ENCODE data around the gene SLC13A2. TPM values are rescaled to one million over a fixed set of nuclear protein-coding genes. Genes with fewer than 3 reads are reported as not detected.

The SLC13A2 gene
- total and polyA plus RNA-seq, 9 of the 15 experiments (the other 6 are each of a cell fraction or from before 2014, with no cell fraction given): 0.13 TPM; not detected in 8

DNA sequence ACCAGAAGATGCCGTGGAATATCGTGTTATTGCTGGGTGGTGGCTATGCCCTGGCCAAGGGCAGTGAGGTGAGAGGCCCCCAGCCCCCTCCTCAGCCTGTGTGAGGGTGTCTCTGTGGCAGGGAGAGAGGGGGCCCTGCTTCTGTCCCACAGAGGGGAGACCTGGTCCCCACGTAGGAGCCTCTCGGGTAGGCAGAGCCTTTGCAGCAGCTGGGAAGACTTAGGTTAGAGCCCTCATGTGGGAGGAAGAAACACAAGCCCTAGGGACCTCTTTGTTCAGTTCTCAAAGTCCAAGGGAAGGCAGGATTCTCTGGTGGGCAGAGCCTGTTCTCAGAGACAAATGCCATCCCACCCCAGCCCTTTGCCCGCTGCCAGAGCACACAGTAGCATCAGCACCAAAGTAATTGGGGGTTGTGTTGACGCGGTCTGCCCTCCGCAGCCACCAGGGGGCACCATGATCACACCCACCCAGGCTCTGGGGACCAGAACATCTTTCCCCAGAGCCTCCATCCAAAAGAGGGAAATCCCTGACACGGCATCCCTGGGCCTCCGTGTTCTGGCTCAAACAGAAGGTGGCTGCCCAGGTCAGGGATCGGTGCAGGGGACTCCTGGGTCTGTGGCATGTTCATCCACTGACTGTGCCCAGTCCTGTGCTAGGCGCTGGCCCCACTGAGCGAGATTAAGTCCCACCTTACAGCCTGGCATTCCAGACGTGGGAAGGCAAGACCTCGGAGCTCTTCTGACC, 21.2 kb downstream of the SLC13A2 start (continued):
- TF ChIP-seq, protein P1, sequence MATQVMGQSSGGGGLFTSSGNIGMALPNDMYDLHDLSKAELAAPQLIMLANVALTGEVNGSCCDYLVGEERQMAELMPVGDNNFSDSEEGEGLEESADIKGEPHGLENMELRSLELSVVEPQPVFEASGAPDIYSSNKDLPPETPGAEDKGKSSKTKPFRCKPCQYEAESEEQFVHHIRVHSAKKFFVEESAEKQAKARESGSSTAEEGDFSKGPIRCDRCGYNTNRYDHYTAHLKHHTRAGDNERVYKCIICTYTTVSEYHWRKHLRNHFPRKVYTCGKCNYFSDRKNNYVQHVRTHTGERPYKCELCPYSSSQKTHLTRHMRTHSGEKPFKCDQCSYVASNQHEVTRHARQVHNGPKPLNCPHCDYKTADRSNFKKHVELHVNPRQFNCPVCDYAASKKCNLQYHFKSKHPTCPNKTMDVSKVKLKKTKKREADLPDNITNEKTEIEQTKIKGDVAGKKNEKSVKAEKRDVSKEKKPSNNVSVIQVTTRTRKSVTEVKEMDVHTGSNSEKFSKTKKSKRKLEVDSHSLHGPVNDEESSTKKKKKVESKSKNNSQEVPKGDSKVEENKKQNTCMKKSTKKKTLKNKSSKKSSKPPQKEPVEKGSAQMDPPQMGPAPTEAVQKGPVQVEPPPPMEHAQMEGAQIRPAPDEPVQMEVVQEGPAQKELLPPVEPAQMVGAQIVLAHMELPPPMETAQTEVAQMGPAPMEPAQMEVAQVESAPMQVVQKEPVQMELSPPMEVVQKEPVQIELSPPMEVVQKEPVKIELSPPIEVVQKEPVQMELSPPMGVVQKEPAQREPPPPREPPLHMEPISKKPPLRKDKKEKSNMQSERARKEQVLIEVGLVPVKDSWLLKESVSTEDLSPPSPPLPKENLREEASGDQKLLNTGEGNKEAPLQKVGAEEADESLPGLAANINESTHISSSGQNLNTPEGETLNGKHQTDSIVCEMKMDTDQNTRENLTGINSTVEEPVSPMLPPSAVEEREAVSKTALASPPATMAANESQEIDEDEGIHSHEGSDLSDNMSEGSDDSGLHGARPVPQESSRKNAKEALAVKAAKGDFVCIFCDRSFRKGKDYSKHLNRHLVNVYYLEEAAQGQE (IDR thresholded peaks at IDR 0.05; ENCODE audit: borderline replicate concordance): peak; percentile 91
- TF ChIP-seq, protein P1 (CRISPR knock-in tag; IDR thresholded peaks at IDR 0.05; ENCODE audit: low read depth): no peak
- TF ChIP-seq RAD21 (CRISPR knock-in tag; conservative IDR thresholded peaks at IDR 0.05 in 1 of 2, IDR thresholded peaks at IDR 0.05 in 1 of 2) (peak; percentile 89 to 97), KDM1A (IDR thresholded peaks at IDR 0.05) (peak in 1 of 2 experiments; percentile 40; a peak in 1 of 4 replicates), KLF16 (IDR thresholded peaks at IDR 0.05) (0 out of 2 replicates have a peak, but pooled peaks have one; percentile 20), ZNF778 (CRISPR knock-in tag; IDR thresholded peaks at IDR 0.05) (no peak), ARNT (IDR thresholded peaks at IDR 0.05) (no peak), MLLT1 (IDR thresholded peaks at IDR 0.05) (no peak), SMC3 (conservative IDR thresholded peaks at IDR 0.05; ENCODE audit: insufficient read depth, low read depth, low read length) (peak; percentile 99), CREB1 (IDR thresholded peaks at IDR 0.05) (no peak; the same call in 1 of the 2 replicates), CREB1 (CRISPR knock-in tag; IDR thresholded peaks at IDR 0.05) (0 out of 2 replicates have a peak, but pooled peaks have one; percentile 13)
- TF ChIP-seq, protein P2, sequence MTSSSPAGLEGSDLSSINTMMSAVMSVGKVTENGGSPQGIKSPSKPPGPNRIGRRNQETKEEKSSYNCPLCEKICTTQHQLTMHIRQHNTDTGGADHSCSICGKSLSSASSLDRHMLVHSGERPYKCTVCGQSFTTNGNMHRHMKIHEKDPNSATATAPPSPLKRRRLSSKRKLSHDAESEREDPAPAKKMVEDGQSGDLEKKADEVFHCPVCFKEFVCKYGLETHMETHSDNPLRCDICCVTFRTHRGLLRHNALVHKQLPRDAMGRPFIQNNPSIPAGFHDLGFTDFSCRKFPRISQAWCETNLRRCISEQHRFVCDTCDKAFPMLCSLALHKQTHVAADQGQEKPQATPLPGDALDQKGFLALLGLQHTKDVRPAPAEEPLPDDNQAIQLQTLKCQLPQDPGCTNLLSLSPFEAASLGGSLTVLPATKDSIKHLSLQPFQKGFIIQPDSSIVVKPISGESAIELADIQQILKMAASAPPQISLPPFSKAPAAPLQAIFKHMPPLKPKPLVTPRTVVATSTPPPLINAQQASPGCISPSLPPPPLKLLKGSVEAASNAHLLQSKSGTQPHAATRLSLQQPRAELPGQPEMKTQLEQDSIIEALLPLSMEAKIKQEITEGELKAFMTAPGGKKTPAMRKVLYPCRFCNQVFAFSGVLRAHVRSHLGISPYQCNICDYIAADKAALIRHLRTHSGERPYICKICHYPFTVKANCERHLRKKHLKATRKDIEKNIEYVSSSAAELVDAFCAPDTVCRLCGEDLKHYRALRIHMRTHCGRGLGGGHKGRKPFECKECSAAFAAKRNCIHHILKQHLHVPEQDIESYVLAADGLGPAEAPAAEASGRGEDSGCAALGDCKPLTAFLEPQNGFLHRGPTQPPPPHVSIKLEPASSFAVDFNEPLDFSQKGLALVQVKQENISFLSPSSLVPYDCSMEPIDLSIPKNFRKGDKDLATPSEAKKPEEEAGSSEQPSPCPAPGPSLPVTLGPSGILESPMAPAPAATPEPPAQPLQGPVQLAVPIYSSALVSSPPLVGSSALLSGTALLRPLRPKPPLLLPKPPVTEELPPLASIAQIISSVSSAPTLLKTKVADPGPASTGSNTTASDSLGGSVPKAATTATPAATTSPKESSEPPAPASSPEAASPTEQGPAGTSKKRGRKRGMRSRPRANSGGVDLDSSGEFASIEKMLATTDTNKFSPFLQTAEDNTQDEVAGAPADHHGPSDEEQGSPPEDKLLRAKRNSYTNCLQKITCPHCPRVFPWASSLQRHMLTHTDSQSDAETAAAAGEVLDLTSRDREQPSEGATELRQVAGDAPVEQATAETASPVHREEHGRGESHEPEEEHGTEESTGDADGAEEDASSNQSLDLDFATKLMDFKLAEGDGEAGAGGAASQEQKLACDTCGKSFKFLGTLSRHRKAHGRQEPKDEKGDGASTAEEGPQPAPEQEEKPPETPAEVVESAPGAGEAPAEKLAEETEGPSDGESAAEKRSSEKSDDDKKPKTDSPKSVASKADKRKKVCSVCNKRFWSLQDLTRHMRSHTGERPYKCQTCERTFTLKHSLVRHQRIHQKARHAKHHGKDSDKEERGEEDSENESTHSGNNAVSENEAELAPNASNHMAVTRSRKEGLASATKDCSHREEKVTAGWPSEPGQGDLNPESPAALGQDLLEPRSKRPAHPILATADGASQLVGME (CRISPR knock-in tag; IDR thresholded peaks at IDR 0.05): peak; percentile 76; the same call in 1 of the 2 replicates
